Upper lobe of left lung (tissue), 6 donors: ENCODE results near the gene UCP3. TPM values are rescaled to one million over a fixed set of nuclear protein-coding genes. Genes with fewer than 3 reads are reported as not detected.

ENCODE experiments used
- ATAC-seq, 2 donors: fragments of 200-7000 bp; cut with Tn5 transposase; one replicate each; pipeline ENCODE4 v1.9.1; 2022; ENCODE audit warnings: mild to moderate bottlenecking in 2 of 2, moderate library complexity in 2 of 2; ENCODE audit not compliant: low FRiP score in 2 of 2
- DNase-seq, 2 donors: peaks; one replicate each; pipeline ENCODE4 v3.0.0-alpha.2; 2019 to 2020
- H3K27ac ChIP-seq, 4 donors: fragments of 200-600 bp; sonication (generic); one replicate each; pipeline ENCODE4 v1.5.1; 2016 to 2019
- H3K27me3 ChIP-seq, 4 donors: fragments of 200-600 bp; sonication (generic); one replicate each; pipeline ENCODE4 v1.5.1; 2017 to 2019
- H3K36me3 ChIP-seq, 4 donors: fragments of 200-600 bp; sonication (generic); one replicate each; pipeline ENCODE4 v1.5.1; 2016 to 2019
- H3K4me1 ChIP-seq, 4 donors: fragments of 200-600 bp; sonication (generic); one replicate each; pipeline ENCODE4 v1.5.1; 2018 to 2019
- H3K4me3 ChIP-seq, 4 donors: fragments of 200-600 bp; sonication (generic); one replicate each; pipeline ENCODE4 v1.5.1; 2017 to 2019; ENCODE audit warnings: mild to moderate bottlenecking in 2 of 4, moderate library complexity in 1 of 4
- H3K9me3 ChIP-seq, 4 donors: fragments of 200-600 bp; sonication (generic); one replicate each; pipeline ENCODE4 v1.5.1; 2018 to 2019
- CTCF ChIP-seq, 6 experiments: fragments of 450-650 bp in 4 of 6; fragments of 200-600 bp in 2 of 6; sonication (generic) in 2 of 6; IDR thresholded peaks; one replicate each; pipeline ENCODE4 v1.5.1; 2016 to 2019; ENCODE audit warnings: antibody characterized with exemption in 6 of 6
- EP300 ChIP-seq, 4 donors: sonication (generic); formaldehyde crosslinking; IDR thresholded peaks; one replicate each; pipeline ENCODE4 v1.5.1; 2017; ENCODE audit warnings: antibody characterized with exemption in 4 of 4, control low read depth in 2 of 4
- POLR2A ChIP-seq, 4 donors: fragments of 450-650 bp; IDR thresholded peaks; one replicate each; pipeline ENCODE4 v1.5.1; 2016 to 2017; ENCODE audit warnings: antibody characterized with exemption in 4 of 4, mild to moderate bottlenecking in 2 of 4
- POLR2AphosphoS5 ChIP-seq, 2 donors: sonication (generic); formaldehyde crosslinking; IDR thresholded peaks; one replicate each; pipeline ENCODE4 v1.5.1; 2017; ENCODE audit warnings: antibody characterized with exemption in 2 of 2
- WGBS, 2 donors: methylation state at CpG; one replicate each; pipeline ENCODE4 v1.1.5; 2017 to 2018; 5-methylcytosine and 5-hydroxymethylcytosine counted together
- total RNA-seq, 6 donors: library from RNA; depleted of rRNA in 4 of 6; stranded (reverse); fragments of >200 nt in 4 of 6; gene quantifications; one replicate each; pipeline versions ENCODE4 v1.1.0 to v1.2.1, GENCODE V29; 2016 to 2021
- donor health status: DM: no; HTN: no; CAD: no; lungs with moderate emphysema.
- donor health status: DM: no; HTN: yes; CAD: no; lungs with severe emphysema.

UCP3 gene
- total RNA-seq, 6 donors from 2014 or later = 1.2 to 5.2 (median 2.4) TPM

- ATAC-seq = no peak
- no peaks in the 10 kb centered on the region for H3K27me3 ChIP-seq
- H3K27ac ChIP-seq = peak overlapping the region; percentile 73 to 86 (median 82)
- no peak for DNase-seq
- H3K4me1 ChIP-seq = peaks cover 22 to 39% (median 32%) of the 10 kb centered on the region in 4 donors
- 42 to 61% methylated on average over 4 of the region's 4 CpGs for WGBS, 2 donors
- peaks cover 0 to 12% (median 4%) of the 10 kb centered on the region in 4 donors for H3K36me3 ChIP-seq
- no peaks in the 10 kb centered on the region for H3K9me3 ChIP-seq
- no peak overlapping the region for H3K4me3 ChIP-seq
- TF ChIP-seq CTCF (IDR thresholded peaks at IDR 0.05) = no peak
- TF ChIP-seq EP300 (IDR thresholded peaks at IDR 0.05) = no peak
- TF ChIP-seq POLR2AphosphoS5 (IDR thresholded peaks at IDR 0.05) = no peak
- TF ChIP-seq POLR2A (IDR thresholded peaks at IDR 0.05) = no peak
These were observed 10.3 kb upstream of the UCP3 start for GRCh38 chr11:74019104-74019738.

GRCh38 chr11:74018331-74019005 is 9.6 kb upstream of the UCP3 start:
- 35 to 43% methylated on average over 9 of the region's 9 CpGs for WGBS, 2 donors
- Histone ChIP-seq H3K9me3 (no peaks in the 10 kb centered on the region), H3K27me3 (no peaks in the 10 kb centered on the region), H3K27ac (peak overlapping the region; percentile 73 to 86 (median 82)), H3K36me3 (peaks cover 0 to 13% (median 4%) of the 10 kb centered on the region in 4 donors), H3K4me3 (no peak overlapping the region), H3K4me1 (peaks cover 21 to 37% (median 32%) of the 10 kb centered on the region in 4 donors)
- TF ChIP-seq POLR2AphosphoS5 (IDR thresholded peaks at IDR 0.05) = peak; percentile 79 to 83
- no peak for TF ChIP-seq CTCF (IDR thresholded peaks at IDR 0.05)
- peak in 2 of 4 donors; percentile 41 to 57 for TF ChIP-seq POLR2A (IDR thresholded peaks at IDR 0.05)
- peak in 1 of 4 donors; percentile 46 for TF ChIP-seq EP300 (IDR thresholded peaks at IDR 0.05)
- DNase-seq (peak in 1 of 2 donors; percentile 96), ATAC-seq (peak; percentile 92 to 94)

GRCh38 chr11:74017631-74018030 is 8.7 kb upstream of the UCP3 start:
- TF ChIP-seq CTCF (IDR thresholded peaks at IDR 0.05) (no peak), POLR2A (IDR thresholded peaks at IDR 0.05) (no peak), POLR2AphosphoS5 (IDR thresholded peaks at IDR 0.05) (no peak), EP300 (IDR thresholded peaks at IDR 0.05) (no peak)

GRCh38 chr11:74015919-74016684 is 7.2 kb upstream of the UCP3 start:
- no peak overlapping the region for H3K4me3 ChIP-seq
- no peak for DNase-seq
- TF ChIP-seq POLR2A (IDR thresholded peaks at IDR 0.05) (no peak), CTCF (IDR thresholded peaks at IDR 0.05) (no peak), POLR2AphosphoS5 (IDR thresholded peaks at IDR 0.05) (no peak), EP300 (IDR thresholded peaks at IDR 0.05) (no peak)
- no peak for ATAC-seq
- H3K27me3 ChIP-seq = no peaks in the 10 kb centered on the region
- no peak overlapping the region for H3K27ac ChIP-seq
- no peaks in the 10 kb centered on the region for H3K9me3 ChIP-seq
- H3K36me3 ChIP-seq = peaks cover 0 to 20% (median 10%) of the 10 kb centered on the region in 4 donors
- H3K4me1 ChIP-seq = peaks cover 21 to 37% (median 32%) of the 10 kb centered on the region in 4 donors
- 88 to 97% methylated on average over 4 to 5 of the region's 5 CpGs for whole genome bisulfite sequencing, 2 donors

More at GRCh38 chr11:74017631-74018030, 8.7 kb upstream of the UCP3 start:
- no peak for ATAC-seq
- Histone ChIP-seq H3K27ac (peak overlapping the region; percentile 73 to 86 (median 82)), H3K27me3 (no peaks in the 10 kb centered on the region), H3K4me3 (no peak overlapping the region), H3K9me3 (no peaks in the 10 kb centered on the region), H3K36me3 (peaks cover 0 to 21% (median 9%) of the 10 kb centered on the region in 4 donors), H3K4me1 (peaks cover 21 to 37% (median 32%) of the 10 kb centered on the region in 4 donors)
- WGBS, 2 donors = 71 to 100% methylated on average over 2 to 3 of the region's 3 CpGs
- no peak for DNase-seq
